Measurements from ENCODE around the gene GADL1.

The GADL1 gene

GRCh38 chr3:30873671-30874070, 20.8 kb downstream of the GADL1 start:
- no peak for DNase-seq

GRCh38 chr3:30872879-30873278, 21.6 kb downstream of the GADL1 start:
- no peak for DNase-seq

- DNase-seq, result no peak
Observed at GRCh38 chr3:30871720-30872119, 22.7 kb downstream of the GADL1 start.

- DNase-seq, result no peak
Observed at GRCh38 chr3:30864836-30865235, 29.6 kb downstream of the GADL1 start.

- DNase-seq, result no peak
Observed at GRCh38 chr3:30864132-30864531, 30.3 kb downstream of the GADL1 start.

GRCh38 chr3:30862004-30862403, 32.5 kb downstream of the GADL1 start:
- DNase-seq, result no peak

GRCh38 chr3:30858894-30859389, 35.5 kb downstream of the GADL1 start:
- no peak for DNase-seq

- no peak for DNase-seq
Observed at GRCh38 chr3:30855400-30856292, 38.8 kb downstream of the GADL1 start.

GRCh38 chr3:30852833-30853232, 41.6 kb downstream of the GADL1 start:
- no peak for DNase-seq

- no peak for DNase-seq
Observed at GRCh38 chr3:30848087-30848779, 46.2 kb downstream of the GADL1 start.

GRCh38 chr3:30847592-30847991, 46.9 kb downstream of the GADL1 start:
- DNase-seq, result no peak

GRCh38 chr3:30845606-30846005, 48.9 kb downstream of the GADL1 start:
- DNase-seq, result no peak

GRCh38 chr3:30843877-30844276, 50.6 kb downstream of the GADL1 start:
- no peak for DNase-seq

- no peak for DNase-seq
Observed at GRCh38 chr3:30836141-30836540, 58.3 kb downstream of the GADL1 start.

GRCh38 chr3:30835667-30836066, 58.8 kb downstream of the GADL1 start:
- no peak for DNase-seq

- no peak for DNase-seq
Observed at GRCh38 chr3:30832961-30833575, 61.4 kb downstream of the GADL1 start.

GRCh38 chr3:30827080-30827479, 67.4 kb downstream of the GADL1 start:
- no peak for DNase-seq

- DNase-seq, result no peak
Observed at GRCh38 chr3:30826531-30826942, 67.9 kb downstream of the GADL1 start.

GRCh38 chr3:30819067-30819798, 75.2 kb downstream of the GADL1 start:
- no peak for DNase-seq

GRCh38 chr3:30813734-30814133, 80.7 kb downstream of the GADL1 start:
- no peak for DNase-seq

GRCh38 chr3:30811151-30811795, 83.2 kb downstream of the GADL1 start:
- no peak for DNase-seq

GRCh38 chr3:30810625-30811024, 83.8 kb downstream of the GADL1 start:
- no peak for DNase-seq
